Esophagus muscularis mucosa (tissue), 3 donors: ENCODE results near the gene MAN1C1.

Experiments used
- CTCF ChIP-seq, 3 experiments: fragments of 200-600 bp in 2 of 3; fragments of 450-650 bp in 1 of 3; sonication (generic) in 2 of 3; IDR thresholded peaks; one replicate each; pipeline ENCODE4 v1.5.1; 2017 to 2019; ENCODE audit warnings: antibody characterized with exemption in 3 of 3, mild to moderate bottlenecking in 2 of 3, moderate library complexity in 1 of 3
- EP300 ChIP-seq: sonication (generic); formaldehyde crosslinking; IDR thresholded peaks from one replicate; pipeline ENCODE4 v1.6.1; 2017; ENCODE audit warnings: antibody characterized with exemption

GRCh38 chr1:25622531-25622930 is 5.9 kb downstream of the MAN1C1 start:
- TF ChIP-seq CTCF (IDR thresholded peaks at IDR 0.05) (no peak), EP300 (no peak)
